ENCODE measurements around the gene KCNH6.

DNA sequence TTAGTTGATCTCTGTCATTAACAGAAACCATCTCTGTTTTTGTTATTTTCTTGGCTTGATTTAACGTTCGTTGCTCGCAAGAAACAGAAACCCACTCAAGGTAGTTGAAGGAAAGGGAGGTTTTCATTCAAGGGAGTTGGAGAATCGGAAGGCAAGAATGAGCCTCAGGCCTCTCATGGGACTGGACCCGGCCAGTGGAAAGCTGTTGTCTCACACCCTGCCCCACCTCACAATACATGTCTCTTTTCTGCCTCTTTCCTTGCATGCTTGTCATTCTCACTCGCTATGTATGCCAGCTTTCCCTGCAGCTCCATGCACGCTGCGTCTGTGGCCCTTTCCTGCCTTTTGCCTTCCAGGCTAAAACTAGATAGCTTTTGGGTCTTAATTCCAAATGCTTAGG is 45.4 kb downstream of the KCNH6 start:
- TF ChIP-seq, protein P1, sequence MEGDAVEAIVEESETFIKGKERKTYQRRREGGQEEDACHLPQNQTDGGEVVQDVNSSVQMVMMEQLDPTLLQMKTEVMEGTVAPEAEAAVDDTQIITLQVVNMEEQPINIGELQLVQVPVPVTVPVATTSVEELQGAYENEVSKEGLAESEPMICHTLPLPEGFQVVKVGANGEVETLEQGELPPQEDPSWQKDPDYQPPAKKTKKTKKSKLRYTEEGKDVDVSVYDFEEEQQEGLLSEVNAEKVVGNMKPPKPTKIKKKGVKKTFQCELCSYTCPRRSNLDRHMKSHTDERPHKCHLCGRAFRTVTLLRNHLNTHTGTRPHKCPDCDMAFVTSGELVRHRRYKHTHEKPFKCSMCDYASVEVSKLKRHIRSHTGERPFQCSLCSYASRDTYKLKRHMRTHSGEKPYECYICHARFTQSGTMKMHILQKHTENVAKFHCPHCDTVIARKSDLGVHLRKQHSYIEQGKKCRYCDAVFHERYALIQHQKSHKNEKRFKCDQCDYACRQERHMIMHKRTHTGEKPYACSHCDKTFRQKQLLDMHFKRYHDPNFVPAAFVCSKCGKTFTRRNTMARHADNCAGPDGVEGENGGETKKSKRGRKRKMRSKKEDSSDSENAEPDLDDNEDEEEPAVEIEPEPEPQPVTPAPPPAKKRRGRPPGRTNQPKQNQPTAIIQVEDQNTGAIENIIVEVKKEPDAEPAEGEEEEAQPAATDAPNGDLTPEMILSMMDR (IDR thresholded peaks at IDR 0.05; ENCODE audit: borderline replicate concordance, extremely low read depth, low read length, poor library complexity, severe bottlenecking): no peak
- TF ChIP-seq EZH2 (IDR thresholded peaks at IDR 0.05; ENCODE audit: borderline replicate concordance, low read depth, low read length, severe bottlenecking): no peak

All from DND-41 (cell line).